ENCODE data around the gene POU2AF1.
"Not testable (repeated sequence)": the region's sequence is repeated elsewhere in the genome, so short reads cannot be mapped to it uniquely, and the experiment has no call there.

The POU2AF1 gene

DNA sequence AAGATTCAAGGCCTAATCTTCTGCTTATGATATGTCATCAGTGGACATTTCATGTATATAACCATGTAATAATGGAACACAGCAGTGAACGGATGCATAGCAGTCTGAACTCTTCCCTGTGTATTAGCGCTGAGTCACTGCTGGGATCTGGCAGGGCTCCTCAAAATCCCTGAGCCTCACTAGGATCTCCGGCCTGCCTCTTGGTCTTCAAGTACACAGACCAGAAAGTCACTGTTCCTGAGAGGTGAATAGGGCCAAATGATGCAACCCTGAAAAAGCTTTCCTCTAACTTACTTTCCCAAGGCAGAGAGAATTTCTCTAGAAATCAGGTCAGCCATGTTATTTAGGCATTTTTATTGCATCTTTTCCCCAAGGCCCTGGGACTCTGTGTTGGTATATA is 35.0 kb downstream of the POU2AF1 start:
- DNase-seq (ENCODE audit: low read depth), result no peak

- no peak for DNase-seq (ENCODE audit: low read depth)
Measured at GRCh38 chr11:111342329-111342728, 36.7 kb downstream of the POU2AF1 start.

DNA sequence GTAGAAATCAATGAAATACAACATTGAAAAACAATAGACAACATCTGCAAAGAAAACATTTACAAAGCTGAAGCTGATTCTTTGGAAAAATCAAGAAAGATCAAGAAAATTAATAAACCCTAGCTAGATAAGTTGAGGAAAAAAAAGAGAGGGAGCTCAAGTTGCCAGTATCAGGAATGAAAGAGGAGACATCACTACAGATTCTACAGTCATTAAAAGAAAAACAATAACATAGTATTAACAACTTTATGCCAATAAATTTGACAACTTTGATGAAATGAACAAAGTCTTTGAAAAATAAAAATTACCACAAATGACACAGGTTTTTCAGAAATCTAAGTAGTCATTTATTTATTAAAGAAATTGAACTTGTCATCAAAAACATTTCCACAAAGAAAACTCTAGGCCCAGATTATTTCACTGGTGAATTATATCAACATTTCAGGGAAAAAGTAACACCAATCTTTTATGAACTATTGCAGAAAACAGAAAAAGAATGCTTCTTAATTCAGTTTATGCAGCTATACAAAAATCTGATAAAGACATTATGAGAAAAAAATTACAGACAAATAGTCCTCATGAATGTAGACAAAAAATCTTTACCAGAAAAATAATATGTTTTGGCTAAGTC is 39.2 kb downstream of the POU2AF1 start:
- DNase-seq (ENCODE audit: low read depth), result no peak

GRCh38 chr11:111336582-111337256 is 42.4 kb downstream of the POU2AF1 start:
- DNase-seq (ENCODE audit: low read depth), result no peak

GRCh38 chr11:111336062-111336461 is 43.0 kb downstream of the POU2AF1 start:
- no peak for DNase-seq (ENCODE audit: low read depth)

GRCh38 chr11:111335549-111335948 is 43.5 kb downstream of the POU2AF1 start:
- DNase-seq (ENCODE audit: low read depth), result no peak

DNA sequence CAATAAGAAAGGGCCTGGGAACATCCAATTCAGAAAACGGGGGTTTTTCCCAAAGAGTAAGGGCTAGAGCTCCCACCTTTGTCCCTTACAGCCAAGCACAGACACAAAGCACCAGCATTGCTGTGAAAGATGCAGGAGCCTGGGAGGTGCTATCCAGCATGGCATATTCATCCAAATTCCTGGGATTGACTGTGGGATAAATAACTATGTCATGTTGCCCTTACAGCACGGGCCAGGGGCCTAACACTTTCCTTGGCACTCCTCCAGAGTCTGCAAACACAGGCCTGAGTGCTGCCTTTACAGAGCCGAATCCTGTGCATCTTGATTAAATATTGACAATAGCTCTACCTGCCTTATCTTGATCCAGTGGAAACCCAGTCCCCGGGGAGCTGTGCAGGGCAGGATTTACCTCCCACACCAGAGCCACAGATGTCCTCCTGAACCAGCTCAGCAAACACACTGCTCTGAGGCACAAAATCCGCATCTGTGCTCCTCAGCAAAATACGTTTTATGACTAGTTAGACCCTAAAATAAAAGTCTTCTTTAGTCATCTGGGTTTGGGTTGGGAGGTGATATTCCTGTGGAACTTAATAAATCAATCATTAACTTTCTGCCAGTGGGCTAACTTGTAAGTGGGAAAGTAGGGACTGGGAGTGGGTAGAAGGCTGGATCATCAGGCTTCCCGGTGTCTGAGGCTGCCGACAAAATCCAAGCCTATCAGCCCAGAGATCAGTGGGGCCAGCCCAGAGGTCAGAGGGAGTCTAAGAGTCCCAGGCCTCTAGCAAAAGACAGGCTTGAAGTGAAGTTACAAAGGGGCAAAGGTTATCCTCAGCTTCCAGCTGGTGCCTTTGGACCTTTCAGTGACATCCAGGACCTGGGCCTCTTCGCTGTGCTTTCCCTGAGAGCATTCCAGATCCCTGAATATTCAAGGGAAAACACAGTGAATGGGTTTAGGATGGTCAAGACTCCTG is 44.3 kb downstream of the POU2AF1 start:
- DNase-seq (ENCODE audit: low read depth), result no peak

DNA sequence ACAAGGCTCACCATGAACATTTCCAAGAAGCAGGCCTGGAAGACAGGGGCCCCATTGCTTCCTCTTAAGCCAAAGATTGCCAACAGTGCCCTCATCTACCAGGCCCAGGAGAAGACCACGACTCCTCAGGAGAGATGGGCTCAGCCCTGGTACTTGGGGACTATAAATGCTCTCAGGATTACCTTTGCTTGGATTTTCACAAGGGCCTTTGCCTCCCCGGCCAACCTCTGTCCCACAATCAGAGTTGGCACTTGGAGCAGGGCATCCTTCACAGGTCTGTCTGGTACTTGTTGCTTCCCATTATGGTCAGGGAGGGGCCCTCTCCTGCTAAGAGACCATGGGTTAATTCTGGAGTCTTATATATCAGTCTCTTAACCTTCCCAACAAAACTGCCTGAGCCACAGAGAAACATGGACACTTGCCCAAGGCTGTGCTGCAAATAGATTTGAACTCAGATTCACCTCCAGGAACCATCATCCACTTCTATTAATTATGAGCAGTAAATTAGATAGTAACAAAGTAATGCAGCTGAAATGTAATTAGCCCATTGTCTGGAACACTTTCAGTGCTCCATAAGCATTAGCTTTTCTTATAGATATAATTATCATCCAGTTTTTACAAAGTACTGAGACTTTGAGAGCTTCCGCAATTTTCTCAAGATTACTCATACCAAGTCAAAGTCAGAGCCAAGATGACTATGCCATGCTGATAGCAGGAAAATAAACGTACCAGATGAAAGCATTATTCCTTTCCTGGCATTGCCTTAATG is 47.2 kb downstream of the POU2AF1 start:
- no peak for DNase-seq (ENCODE audit: low read depth)

DNA sequence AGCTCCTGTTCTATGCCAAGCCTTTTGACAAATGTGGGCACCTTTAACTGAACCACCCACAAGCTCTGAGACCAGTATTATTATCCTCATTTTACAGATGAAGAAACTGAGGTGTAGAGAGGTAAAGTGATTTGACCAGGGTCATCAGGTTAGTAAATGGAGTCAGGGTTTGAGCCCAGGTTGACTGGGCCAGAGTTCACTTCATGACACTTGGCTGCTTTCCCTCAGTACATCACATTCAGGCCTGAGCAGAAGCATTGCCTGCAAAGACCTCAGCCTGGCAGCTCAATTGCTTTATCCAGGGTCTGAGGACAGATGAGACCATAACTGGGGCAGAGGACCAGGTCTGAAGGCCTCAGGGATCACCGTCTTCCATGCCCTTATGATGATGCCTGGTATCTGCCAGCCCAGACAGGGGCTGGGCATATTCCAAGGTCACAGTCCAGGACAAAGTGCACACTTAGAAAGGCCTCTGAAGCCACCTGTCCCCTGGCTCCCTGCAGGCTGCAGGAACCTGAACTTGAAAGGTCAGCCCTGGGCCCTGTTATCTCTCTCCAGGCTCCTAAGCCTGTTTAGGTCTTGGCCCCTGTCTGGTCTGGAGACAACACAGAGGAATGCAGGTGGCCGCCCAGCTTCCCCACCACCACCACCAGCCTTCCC is 48.7 kb downstream of the POU2AF1 start:
- DNase-seq (ENCODE audit: low read depth), result no peak

- DNase-seq (ENCODE audit: low read depth), result no peak
Measured at GRCh38 chr11:111329306-111330204, 49.5 kb downstream of the POU2AF1 start.

- DNase-seq (ENCODE audit: low read depth), result no peak
Measured at GRCh38 chr11:111327908-111328624, 51.0 kb downstream of the POU2AF1 start.

DNA sequence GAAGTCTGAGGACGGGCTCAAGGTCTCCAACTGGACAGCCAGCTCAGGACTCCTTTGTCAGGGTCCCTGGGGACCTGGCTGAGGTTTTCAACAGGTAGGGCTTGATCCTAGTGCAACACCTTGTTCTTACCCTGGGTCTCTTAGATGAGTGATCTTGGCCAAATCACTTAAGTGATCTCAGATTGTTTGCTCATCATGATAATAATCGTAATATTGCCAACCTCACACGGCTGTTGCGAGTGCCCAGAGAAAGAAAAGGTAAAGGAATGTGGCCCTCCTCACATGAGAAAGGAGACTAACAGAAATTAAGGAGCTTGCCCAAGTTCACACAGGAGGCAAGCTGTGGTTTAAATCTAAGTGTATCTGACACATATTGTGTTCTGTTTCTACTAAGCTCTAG is 52.3 kb downstream of the POU2AF1 start:
- DNase-seq (ENCODE audit: low read depth), result no peak

- DNase-seq (ENCODE audit: low read depth), result no peak
Measured at GRCh38 chr11:111325259-111325658, 53.8 kb downstream of the POU2AF1 start.

- no peak for DNase-seq (ENCODE audit: low read depth)
Measured at GRCh38 chr11:111324277-111324720, 54.8 kb downstream of the POU2AF1 start.

DNA sequence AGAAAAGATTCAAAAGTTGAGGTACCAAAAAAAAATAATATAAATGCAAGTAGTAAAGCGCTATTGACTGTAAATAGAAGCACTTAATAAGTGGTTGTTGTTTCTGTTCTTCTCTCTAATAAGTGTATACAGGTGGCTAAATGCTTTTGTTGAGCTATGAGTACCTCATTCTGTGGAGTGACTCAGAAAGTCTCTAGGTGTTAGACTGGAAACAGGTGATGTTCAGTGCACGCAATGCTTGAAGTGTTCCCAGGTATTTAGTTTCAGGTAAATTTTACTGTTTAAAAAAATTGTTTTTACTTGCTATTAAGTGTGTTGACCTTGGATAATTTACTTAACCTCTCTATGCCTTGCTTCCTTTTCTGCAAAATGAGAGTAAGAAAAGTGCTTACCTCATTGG is 56.5 kb downstream of the POU2AF1 start:
- no peak for DNase-seq (ENCODE audit: low read depth)

- no peak for DNase-seq (ENCODE audit: low read depth)
Measured at GRCh38 chr11:111320728-111321568, 58.1 kb downstream of the POU2AF1 start.

DNA sequence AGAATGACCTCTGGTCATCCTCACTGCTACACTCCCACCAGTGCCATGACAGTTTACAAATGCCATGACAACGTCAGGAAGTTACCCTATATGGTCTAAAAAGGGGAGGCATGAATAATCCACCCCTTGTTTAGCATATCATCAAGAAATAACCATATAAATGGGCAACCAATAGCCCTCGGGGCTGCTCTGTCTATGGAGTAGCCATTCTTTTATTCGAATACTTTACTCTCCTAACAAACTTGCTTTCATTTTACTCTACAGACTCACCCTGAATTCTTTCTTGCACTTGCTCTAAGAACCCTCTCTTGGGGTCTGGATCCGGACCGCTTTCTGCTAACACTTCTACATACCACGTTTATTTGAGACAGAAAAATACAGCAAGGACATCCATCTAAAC is 58.9 kb downstream of the POU2AF1 start:
- DNase-seq (ENCODE audit: low read depth), result not testable (repeated sequence)

GRCh38 chr11:111319296-111319695 is 59.8 kb downstream of the POU2AF1 start:
- DNase-seq (ENCODE audit: low read depth), result no peak

DNA sequence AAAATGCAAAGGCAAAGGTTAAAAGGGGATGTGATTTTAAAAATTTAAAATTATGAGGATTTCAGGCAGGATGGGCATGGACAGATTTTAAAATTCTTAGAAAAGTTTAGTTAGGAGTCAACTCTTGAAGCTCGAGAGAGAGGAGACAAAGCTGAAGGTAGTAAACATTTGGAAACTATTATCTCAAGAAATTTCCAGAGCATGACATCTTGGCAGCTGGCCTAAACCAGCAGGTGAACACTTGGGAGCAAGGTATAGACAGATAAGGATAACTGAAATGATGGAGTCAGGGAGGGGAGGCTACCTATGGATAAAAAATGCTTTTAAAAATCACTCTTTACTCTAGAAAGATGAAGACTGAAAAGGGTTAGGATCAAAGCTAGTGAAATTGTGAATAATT is 67.0 kb downstream of the POU2AF1 start:
- no peak for DNase-seq (ENCODE audit: low read depth)
